K562 (cell line): ENCODE data around the gene IL4I1. TPM values are rescaled to one million over a fixed set of nuclear protein-coding genes. Genes with fewer than 3 reads are reported as not detected.

Experiments
- CBFA2T2 ChIP-seq: fragments of 450-650 bp; conservative IDR thresholded peaks from 2 replicates; pipeline ENCODE4 v1.6.1; 2017; ENCODE audit warnings: mild to moderate bottlenecking
- POLR2B ChIP-seq: fragments of 450-650 bp; IDR thresholded peaks from 2 replicates; pipeline ENCODE4 v1.6.1; 2018; ENCODE audit warnings: low read depth; ENCODE audit not compliant: partially characterized antibody
- RBFOX2 ChIP-seq: fragments of 200-400 bp; formaldehyde crosslinking; IDR thresholded peaks from 2 replicates; pipeline ENCODE4 v1.6.1; 2017; ENCODE audit warnings: low read depth, mild to moderate bottlenecking, low read length, moderate library complexity
- TGIF2 ChIP-seq: sonication (generic); formaldehyde crosslinking; IDR thresholded peaks from 2 replicates; pipeline ENCODE4 v1.8.1; 2022; ENCODE audit warnings: mild to moderate bottlenecking, missing genetic modification reagents, moderate library complexity
- ZNF143 ChIP-seq: sonication (generic); formaldehyde crosslinking; IDR thresholded peaks from 2 replicates; pipeline ENCODE4 v1.9.0; 2022; ENCODE audit warnings: mild to moderate bottlenecking, missing genetic modification reagents
- ZNF551 ChIP-seq: fragments of 250-450 bp; sonication (Bioruptor Pico); IDR thresholded peaks from 2 replicates; pipeline ENCODE4 v1.5.0; 2021; ENCODE audit warnings: mild to moderate bottlenecking, moderate library complexity
- polyA plus RNA-seq, 8 experiments: library from polyadenylated mRNA; depleted of rRNA in 4 of 8; stranded (reverse) in 5 of 8; unstranded in 3 of 8; fragments of >200 nt; fragmentation: Nextera tagmentation in 2 of 8; fragmentation: Illumina TruSeq in 1 of 8; extraction: Ambion mirVana in 2 of 8; extraction: Trizol in 1 of 8; gene quantifications; 2 replicates each; pipeline versions ENCODE4 v1.2.1 to v1.2.3, GENCODE V29; 2011 to 2014; ENCODE audit warnings: inconsistent platforms in 1 of 8, missing spikeins in 1 of 8
- total RNA-seq, 7 experiments: library from RNA; depleted of rRNA in 6 of 7; stranded (reverse); fragments of >200 nt in 6 of 7; fragmentation: Illumina TruSeq in 2 of 7; extraction: Trizol in 2 of 7; gene quantifications; 2 replicates each; pipeline versions ENCODE4 v1.2.1 to v1.2.3, GENCODE V29; 2011 to 2021; ENCODE audit warnings: low replicate concordance in 1 of 7
- TF ChIP-seq, protein P1 (sequence below): fragments of 450-650 bp; IDR thresholded peaks from 2 replicates; pipeline ENCODE4 v1.6.1; 2016; ENCODE audit warnings: mild to moderate bottlenecking, moderate library complexity
- TF ChIP-seq, protein P2 (sequence below): sonication (generic); formaldehyde crosslinking; IDR thresholded peaks from 2 replicates; pipeline ENCODE4 v1.8.0; 2022; ENCODE audit warnings: mild to moderate bottlenecking, missing genetic modification reagents, borderline replicate concordance
- TF ChIP-seq, protein P3 (sequence below), 2 experiments: IDR thresholded peaks; 2 replicates each; pipeline ENCODE4 v1.6.1; 2011; ENCODE audit warnings: borderline replicate concordance in 1 of 2, control low read depth in 1 of 2, low read depth in 1 of 2, low read length in 1 of 2, mild to moderate bottlenecking in 1 of 2, mixed read lengths in 1 of 2, moderate library complexity in 1 of 2; ENCODE audit not compliant: insufficient read depth in 1 of 2, insufficient read length in 1 of 2, poor library complexity in 1 of 2, severe bottlenecking in 1 of 2; ENCODE audit errors: extremely low read depth in 1 of 2
- TF ChIP-seq, protein P4 (sequence below): conservative IDR thresholded peaks from 2 replicates; pipeline ENCODE4 v1.6.1; 2011; ENCODE audit warnings: low read depth, mild to moderate bottlenecking, low read length; ENCODE audit not compliant: control insufficient read depth

Gene IL4I1
- total and polyA plus RNA-seq, 9 of the 15 experiments (the other 6 are each of a cell fraction or from before 2014, with no cell fraction given): 0.06 to 0.95 (median 0.43) TPM; not detected in 2

DNA sequence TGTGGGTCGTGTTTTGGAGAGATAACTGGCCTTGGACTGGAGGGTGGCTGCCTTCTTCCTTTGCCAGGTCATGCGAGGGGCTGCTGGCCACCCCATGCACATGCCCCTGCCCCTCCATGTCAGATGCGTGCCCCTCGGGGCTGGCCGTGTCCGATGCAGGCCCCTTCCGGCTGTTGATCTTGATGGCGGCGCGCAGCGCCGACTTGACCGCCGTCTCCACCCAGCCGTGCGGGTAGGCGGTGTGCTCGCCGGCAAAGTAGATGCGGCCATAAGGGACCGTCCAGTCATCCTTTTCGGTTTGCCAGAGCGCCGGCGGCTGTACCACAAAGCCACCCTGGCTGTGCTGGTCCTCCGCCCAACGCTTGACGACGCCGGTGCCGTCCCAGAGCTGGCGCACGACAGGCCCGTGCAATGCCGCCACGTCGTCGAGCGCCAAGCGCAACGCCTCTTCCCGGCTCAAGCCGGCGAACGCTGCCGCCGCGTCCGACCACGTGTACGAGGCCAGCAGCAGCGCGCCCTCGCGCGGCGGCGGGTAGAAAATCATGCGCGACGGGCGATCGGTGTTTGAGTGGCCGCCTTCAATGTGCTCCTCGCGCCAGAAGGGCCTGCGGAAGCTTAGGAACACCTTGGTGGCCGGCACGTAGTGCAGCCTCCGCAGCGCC lies 6.9 kb downstream of the IL4I1 start (continued):
- TF ChIP-seq, protein P1, sequence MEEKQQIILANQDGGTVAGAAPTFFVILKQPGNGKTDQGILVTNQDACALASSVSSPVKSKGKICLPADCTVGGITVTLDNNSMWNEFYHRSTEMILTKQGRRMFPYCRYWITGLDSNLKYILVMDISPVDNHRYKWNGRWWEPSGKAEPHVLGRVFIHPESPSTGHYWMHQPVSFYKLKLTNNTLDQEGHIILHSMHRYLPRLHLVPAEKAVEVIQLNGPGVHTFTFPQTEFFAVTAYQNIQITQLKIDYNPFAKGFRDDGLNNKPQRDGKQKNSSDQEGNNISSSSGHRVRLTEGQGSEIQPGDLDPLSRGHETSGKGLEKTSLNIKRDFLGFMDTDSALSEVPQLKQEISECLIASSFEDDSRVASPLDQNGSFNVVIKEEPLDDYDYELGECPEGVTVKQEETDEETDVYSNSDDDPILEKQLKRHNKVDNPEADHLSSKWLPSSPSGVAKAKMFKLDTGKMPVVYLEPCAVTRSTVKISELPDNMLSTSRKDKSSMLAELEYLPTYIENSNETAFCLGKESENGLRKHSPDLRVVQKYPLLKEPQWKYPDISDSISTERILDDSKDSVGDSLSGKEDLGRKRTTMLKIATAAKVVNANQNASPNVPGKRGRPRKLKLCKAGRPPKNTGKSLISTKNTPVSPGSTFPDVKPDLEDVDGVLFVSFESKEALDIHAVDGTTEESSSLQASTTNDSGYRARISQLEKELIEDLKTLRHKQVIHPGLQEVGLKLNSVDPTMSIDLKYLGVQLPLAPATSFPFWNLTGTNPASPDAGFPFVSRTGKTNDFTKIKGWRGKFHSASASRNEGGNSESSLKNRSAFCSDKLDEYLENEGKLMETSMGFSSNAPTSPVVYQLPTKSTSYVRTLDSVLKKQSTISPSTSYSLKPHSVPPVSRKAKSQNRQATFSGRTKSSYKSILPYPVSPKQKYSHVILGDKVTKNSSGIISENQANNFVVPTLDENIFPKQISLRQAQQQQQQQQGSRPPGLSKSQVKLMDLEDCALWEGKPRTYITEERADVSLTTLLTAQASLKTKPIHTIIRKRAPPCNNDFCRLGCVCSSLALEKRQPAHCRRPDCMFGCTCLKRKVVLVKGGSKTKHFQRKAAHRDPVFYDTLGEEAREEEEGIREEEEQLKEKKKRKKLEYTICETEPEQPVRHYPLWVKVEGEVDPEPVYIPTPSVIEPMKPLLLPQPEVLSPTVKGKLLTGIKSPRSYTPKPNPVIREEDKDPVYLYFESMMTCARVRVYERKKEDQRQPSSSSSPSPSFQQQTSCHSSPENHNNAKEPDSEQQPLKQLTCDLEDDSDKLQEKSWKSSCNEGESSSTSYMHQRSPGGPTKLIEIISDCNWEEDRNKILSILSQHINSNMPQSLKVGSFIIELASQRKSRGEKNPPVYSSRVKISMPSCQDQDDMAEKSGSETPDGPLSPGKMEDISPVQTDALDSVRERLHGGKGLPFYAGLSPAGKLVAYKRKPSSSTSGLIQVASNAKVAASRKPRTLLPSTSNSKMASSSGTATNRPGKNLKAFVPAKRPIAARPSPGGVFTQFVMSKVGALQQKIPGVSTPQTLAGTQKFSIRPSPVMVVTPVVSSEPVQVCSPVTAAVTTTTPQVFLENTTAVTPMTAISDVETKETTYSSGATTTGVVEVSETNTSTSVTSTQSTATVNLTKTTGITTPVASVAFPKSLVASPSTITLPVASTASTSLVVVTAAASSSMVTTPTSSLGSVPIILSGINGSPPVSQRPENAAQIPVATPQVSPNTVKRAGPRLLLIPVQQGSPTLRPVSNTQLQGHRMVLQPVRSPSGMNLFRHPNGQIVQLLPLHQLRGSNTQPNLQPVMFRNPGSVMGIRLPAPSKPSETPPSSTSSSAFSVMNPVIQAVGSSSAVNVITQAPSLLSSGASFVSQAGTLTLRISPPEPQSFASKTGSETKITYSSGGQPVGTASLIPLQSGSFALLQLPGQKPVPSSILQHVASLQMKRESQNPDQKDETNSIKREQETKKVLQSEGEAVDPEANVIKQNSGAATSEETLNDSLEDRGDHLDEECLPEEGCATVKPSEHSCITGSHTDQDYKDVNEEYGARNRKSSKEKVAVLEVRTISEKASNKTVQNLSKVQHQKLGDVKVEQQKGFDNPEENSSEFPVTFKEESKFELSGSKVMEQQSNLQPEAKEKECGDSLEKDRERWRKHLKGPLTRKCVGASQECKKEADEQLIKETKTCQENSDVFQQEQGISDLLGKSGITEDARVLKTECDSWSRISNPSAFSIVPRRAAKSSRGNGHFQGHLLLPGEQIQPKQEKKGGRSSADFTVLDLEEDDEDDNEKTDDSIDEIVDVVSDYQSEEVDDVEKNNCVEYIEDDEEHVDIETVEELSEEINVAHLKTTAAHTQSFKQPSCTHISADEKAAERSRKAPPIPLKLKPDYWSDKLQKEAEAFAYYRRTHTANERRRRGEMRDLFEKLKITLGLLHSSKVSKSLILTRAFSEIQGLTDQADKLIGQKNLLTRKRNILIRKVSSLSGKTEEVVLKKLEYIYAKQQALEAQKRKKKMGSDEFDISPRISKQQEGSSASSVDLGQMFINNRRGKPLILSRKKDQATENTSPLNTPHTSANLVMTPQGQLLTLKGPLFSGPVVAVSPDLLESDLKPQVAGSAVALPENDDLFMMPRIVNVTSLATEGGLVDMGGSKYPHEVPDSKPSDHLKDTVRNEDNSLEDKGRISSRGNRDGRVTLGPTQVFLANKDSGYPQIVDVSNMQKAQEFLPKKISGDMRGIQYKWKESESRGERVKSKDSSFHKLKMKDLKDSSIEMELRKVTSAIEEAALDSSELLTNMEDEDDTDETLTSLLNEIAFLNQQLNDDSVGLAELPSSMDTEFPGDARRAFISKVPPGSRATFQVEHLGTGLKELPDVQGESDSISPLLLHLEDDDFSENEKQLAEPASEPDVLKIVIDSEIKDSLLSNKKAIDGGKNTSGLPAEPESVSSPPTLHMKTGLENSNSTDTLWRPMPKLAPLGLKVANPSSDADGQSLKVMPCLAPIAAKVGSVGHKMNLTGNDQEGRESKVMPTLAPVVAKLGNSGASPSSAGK: peak; percentile 100
- TF ChIP-seq RBFOX2 (peak; percentile 91), POLR2B (peak; percentile 30), TGIF2 (CRISPR knock-in tag) (peak; percentile 97), CBFA2T2 (no peak), ZNF551 (CRISPR knock-in tag) (no peak), ZNF143 (CRISPR knock-in tag) (peak; percentile 68)
- TF ChIP-seq, protein P2, sequence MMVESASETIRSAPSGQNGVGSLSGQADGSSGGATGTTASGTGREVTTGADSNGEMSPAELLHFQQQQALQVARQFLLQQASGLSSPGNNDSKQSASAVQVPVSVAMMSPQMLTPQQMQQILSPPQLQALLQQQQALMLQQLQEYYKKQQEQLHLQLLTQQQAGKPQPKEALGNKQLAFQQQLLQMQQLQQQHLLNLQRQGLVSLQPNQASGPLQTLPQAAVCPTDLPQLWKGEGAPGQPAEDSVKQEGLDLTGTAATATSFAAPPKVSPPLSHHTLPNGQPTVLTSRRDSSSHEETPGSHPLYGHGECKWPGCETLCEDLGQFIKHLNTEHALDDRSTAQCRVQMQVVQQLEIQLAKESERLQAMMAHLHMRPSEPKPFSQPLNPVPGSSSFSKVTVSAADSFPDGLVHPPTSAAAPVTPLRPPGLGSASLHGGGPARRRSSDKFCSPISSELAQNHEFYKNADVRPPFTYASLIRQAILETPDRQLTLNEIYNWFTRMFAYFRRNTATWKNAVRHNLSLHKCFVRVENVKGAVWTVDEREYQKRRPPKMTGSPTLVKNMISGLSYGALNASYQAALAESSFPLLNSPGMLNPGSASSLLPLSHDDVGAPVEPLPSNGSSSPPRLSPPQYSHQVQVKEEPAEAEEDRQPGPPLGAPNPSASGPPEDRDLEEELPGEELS (CRISPR knock-in tag): peak; percentile 99
- TF ChIP-seq, protein P3, sequence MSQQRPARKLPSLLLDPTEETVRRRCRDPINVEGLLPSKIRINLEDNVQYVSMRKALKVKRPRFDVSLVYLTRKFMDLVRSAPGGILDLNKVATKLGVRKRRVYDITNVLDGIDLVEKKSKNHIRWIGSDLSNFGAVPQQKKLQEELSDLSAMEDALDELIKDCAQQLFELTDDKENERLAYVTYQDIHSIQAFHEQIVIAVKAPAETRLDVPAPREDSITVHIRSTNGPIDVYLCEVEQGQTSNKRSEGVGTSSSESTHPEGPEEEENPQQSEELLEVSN (IDR thresholded peaks at IDR 0.05; ENCODE audit: borderline replicate concordance in 1 of 2, extremely low read depth in 1 of 2, insufficient read depth in 1 of 2, insufficient read length in 1 of 2, low read depth in 1 of 2, low read length in 1 of 2, poor library complexity in 1 of 2, severe bottlenecking in 1 of 2): peak; percentile 100
- TF ChIP-seq, protein P4, sequence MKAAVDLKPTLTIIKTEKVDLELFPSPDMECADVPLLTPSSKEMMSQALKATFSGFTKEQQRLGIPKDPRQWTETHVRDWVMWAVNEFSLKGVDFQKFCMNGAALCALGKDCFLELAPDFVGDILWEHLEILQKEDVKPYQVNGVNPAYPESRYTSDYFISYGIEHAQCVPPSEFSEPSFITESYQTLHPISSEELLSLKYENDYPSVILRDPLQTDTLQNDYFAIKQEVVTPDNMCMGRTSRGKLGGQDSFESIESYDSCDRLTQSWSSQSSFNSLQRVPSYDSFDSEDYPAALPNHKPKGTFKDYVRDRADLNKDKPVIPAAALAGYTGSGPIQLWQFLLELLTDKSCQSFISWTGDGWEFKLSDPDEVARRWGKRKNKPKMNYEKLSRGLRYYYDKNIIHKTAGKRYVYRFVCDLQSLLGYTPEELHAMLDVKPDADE: peak; percentile 78
